Tibial nerve (tissue), 4 donors: ENCODE data around the gene TPSD1.

ENCODE experiments used
- EP300 ChIP-seq, 2 donors: sonication (generic); formaldehyde crosslinking; IDR thresholded peaks; one replicate each; pipeline ENCODE4 v1.6.1; 2017; ENCODE audit warnings: antibody characterized with exemption in 2 of 2, mild to moderate bottlenecking in 1 of 2
- POLR2A ChIP-seq, 2 donors: fragments of 450-650 bp; IDR thresholded peaks; one replicate each; pipeline ENCODE4 v1.6.1; 2017; ENCODE audit warnings: antibody characterized with exemption in 2 of 2, mild to moderate bottlenecking in 2 of 2, moderate library complexity in 2 of 2
- TF ChIP-seq, protein P1 (sequence below), 5 experiments: fragments of 200-600 bp in 3 of 5; fragments of 450-650 bp in 2 of 5; sonication (generic) in 3 of 5; IDR thresholded peaks; one replicate each; pipeline ENCODE4 v1.5.1; 2016 to 2019; ENCODE audit warnings: antibody characterized with exemption in 5 of 5, mild to moderate bottlenecking in 3 of 5, moderate library complexity in 2 of 5

DNA sequence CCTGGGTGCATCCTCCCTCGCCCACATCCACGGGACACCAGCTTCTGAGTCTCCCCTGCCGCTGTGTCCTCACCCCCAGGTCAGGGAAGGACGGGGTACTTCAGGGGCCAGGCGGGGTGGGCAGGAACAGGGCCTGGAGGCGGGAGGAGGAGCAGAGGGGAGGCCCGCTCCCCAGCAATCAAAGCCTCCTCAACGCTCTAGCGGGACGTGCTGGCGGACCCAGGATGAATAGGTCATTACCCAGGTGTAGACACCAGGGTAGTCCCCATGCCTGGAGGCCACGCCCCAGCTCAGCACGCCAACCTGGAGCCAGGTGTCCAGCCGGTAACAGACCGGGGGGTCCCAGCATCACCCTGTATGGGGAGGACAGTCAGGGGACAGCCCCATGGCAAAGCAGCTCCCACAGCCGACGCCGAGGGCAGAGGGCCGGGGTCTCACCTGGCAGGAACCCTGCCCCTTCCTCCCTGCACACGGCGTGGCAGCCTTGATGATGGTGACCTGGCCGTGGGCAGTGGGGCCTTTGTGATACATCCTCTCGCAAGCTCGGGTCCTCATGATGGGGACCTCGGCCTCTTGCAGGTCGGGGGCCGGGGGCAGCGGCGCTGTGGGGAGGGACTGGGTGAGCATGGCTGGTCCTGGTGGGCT lies 24.2 kb downstream of the TPSD1 start:
- TF ChIP-seq, protein P1, sequence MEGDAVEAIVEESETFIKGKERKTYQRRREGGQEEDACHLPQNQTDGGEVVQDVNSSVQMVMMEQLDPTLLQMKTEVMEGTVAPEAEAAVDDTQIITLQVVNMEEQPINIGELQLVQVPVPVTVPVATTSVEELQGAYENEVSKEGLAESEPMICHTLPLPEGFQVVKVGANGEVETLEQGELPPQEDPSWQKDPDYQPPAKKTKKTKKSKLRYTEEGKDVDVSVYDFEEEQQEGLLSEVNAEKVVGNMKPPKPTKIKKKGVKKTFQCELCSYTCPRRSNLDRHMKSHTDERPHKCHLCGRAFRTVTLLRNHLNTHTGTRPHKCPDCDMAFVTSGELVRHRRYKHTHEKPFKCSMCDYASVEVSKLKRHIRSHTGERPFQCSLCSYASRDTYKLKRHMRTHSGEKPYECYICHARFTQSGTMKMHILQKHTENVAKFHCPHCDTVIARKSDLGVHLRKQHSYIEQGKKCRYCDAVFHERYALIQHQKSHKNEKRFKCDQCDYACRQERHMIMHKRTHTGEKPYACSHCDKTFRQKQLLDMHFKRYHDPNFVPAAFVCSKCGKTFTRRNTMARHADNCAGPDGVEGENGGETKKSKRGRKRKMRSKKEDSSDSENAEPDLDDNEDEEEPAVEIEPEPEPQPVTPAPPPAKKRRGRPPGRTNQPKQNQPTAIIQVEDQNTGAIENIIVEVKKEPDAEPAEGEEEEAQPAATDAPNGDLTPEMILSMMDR (IDR thresholded peaks at IDR 0.05) = no peak
- TF ChIP-seq POLR2A (IDR thresholded peaks at IDR 0.05) = no peak
- TF ChIP-seq EP300 (IDR thresholded peaks at IDR 0.05) = no peak
